ENCODE measurements around the gene ANXA11.
"Not testable (repeated sequence)": the region's sequence is repeated elsewhere in the genome, so short reads cannot be mapped to it uniquely, and the experiment has no call there.

ANXA11 gene

GRCh38 chr10:80144067-80144695 is 61.2 kb downstream of the ANXA11 start:
- no peak for DNase-seq

GRCh38 chr10:80141696-80142460 is 63.5 kb downstream of the ANXA11 start:
- no peak for DNase-seq

GRCh38 chr10:80140251-80140650 is 65.1 kb downstream of the ANXA11 start:
- DNase-seq, result no peak

GRCh38 chr10:80139265-80139664 is 66.1 kb downstream of the ANXA11 start:
- no peak for DNase-seq

- no peak for DNase-seq
These were observed 67.4 kb downstream of the ANXA11 start for GRCh38 chr10:80137920-80138319.

GRCh38 chr10:80137031-80137862 is 68.1 kb downstream of the ANXA11 start:
- no peak for DNase-seq

GRCh38 chr10:80136134-80136571 is 69.2 kb downstream of the ANXA11 start:
- DNase-seq, result no peak

GRCh38 chr10:80133687-80134086 is 71.7 kb downstream of the ANXA11 start:
- not testable (repeated sequence) for DNase-seq

- DNase-seq, result no peak
These were observed 72.1 kb downstream of the ANXA11 start for GRCh38 chr10:80133206-80133605.

GRCh38 chr10:80132299-80133139 is 72.8 kb downstream of the ANXA11 start, which contains the start of gene PLAC9:
PLAC9 (plus strand) TSS chr10:80132730; CDS start chr10:80132763, 33 bp downstream.
- DNase-seq, result no peak

- DNase-seq, result no peak
These were observed 73.8 kb downstream of the ANXA11 start for GRCh38 chr10:80131499-80131901.

- no peak for DNase-seq
These were observed 78.5 kb downstream of the ANXA11 start for GRCh38 chr10:80126876-80127275.

GRCh38 chr10:80122746-80123145 is 82.6 kb downstream of the ANXA11 start:
- DNase-seq, result no peak

- no peak for DNase-seq
These were observed 83.1 kb downstream of the ANXA11 start for GRCh38 chr10:80122110-80122710.

- DNase-seq, result no peak
These were observed 86.7 kb downstream of the ANXA11 start for GRCh38 chr10:80118669-80119068.

GRCh38 chr10:80110986-80111385 is 94.4 kb downstream of the ANXA11 start:
- no peak for DNase-seq

GRCh38 chr10:80108576-80109239 is 96.6 kb downstream of the ANXA11 start:
- no peak for DNase-seq

GRCh38 chr10:80104066-80104926 is 101.0 kb downstream of the ANXA11 start:
- no peak for DNase-seq
